ENCODE measurements around the gene HMCN2.

HMCN2 gene

GRCh38 chr9:130265431-130266235, at the start of gene HMCN2:
HMCN2 (plus strand) TSS chr9:130265760; CDS start chr9:130265879, 119 bp downstream.
- DNase-seq (ENCODE audit: low read depth in 2 of 2): no peak

DNA sequence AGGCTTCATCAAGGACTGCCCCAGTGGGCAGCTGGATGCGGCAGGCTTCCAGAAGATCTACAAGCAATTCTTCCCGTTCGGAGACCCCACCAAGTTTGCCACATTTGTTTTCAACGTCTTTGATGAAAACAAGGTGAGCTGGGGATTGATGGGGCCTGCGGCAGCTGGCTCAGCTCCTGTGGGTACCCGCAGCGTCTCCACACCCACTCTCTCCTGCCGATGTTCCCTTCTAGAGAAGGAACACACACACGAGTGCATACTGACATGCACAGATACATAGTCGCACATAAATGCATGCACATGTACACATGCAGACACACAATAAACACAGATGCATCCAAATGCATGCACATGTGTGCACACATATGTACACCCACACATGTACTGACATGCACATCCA, 47.7 kb upstream of the HMCN2 start:
- no peak for DNase-seq (ENCODE audit: low read depth in 2 of 2)

- no peak for DNase-seq (ENCODE audit: low read depth in 2 of 2)
Observed at GRCh38 chr9:130219661-130220096, 45.9 kb upstream of the HMCN2 start.

DNA sequence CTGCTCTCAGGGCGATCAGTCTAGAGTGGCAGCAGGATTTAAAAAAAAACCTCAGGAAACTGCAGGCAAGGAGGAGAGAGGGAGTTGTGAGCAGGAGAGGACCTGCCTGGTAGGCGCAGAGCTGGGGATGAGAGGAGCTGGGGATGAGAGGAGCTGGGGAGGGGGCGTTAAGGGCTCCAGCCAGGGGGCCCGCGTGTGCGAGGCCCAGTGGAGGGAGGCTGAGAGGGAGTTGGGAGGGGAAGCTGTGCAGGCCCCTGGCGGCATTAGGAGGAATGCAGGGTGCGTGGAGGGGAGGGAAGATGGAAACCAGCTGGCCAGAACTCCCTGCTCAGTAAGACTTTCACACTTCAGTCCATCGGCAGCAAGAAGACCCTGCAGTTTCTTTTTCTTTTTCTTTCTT, 45.2 kb upstream of the HMCN2 start:
- DNase-seq (ENCODE audit: low read depth in 2 of 2): no peak

GRCh38 chr9:130222833-130223232, 42.7 kb upstream of the HMCN2 start:
- no peak for DNase-seq (ENCODE audit: low read depth in 2 of 2)

DNA sequence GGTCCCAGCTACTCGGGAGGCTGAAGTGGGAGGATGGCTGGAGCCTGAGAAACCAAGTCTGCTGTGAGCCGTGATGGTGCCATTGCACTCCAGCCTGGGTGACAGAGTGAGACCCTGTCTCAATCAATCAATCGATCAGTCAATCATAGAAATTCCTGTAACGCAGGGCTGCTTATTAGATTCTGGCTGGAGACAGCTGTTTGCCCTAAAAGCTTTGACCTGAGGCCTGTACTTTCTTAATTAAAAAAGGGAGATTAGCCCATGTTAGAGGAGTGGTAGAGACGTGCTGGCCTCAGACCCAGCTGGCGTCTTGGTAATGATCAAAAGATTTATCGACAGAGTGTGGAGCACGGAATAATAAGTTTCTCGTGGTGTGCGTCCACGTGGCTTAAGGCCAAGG, 40.5 kb upstream of the HMCN2 start:
- no peak for DNase-seq (ENCODE audit: low read depth in 2 of 2)

DNA sequence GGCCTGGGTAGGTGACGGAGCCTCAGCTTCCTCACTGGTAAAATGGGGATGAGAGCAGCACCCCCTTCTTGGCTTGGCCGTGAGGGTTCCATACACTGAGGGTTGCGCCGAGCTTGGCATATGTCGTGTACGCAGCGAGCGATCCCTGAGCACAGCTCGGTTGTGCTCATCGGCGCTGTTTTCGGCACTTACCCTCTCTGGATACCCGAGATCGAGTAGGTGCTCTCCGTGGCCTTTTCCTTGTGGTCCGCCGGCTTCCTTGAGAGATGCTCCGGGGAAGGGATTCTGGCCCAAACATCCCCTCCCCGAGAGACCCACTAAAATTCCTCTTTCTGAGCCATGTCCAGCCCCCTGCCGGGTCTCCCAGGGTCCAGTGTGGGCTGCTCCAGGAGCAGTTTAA, 40.0 kb upstream of the HMCN2 start:
- DNase-seq (ENCODE audit: low read depth in 2 of 2): no peak

DNA sequence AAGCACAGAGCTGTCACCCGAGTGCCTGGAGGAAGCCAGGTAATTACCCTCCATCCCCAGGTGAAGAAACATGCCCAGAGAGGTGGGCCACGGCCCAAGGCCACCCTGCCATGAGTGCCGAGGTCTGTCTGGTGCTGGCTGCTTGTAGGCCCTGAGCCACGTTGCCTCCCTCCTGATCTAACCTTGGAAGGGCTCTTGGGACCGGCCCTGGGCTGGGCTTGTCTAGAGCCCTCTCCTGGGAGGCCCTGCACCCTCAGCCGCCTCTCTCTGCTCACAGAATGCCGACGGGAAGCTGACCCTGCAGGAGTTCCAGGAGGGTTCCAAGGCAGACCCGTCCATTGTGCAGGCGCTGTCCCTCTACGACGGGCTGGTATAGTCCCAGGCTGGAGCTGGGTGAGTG, 39.4 kb upstream of the HMCN2 start:
- no peak for DNase-seq (ENCODE audit: low read depth in 2 of 2)

- DNase-seq (ENCODE audit: low read depth in 2 of 2): no peak
Observed at GRCh38 chr9:130227833-130228232, 37.7 kb upstream of the HMCN2 start.

GRCh38 chr9:130229759-130230158, 35.8 kb upstream of the HMCN2 start:
- no peak for DNase-seq (ENCODE audit: low read depth in 2 of 2)

GRCh38 chr9:130230631-130231030, 34.9 kb upstream of the HMCN2 start:
- no peak for DNase-seq (ENCODE audit: low read depth in 2 of 2)

DNA sequence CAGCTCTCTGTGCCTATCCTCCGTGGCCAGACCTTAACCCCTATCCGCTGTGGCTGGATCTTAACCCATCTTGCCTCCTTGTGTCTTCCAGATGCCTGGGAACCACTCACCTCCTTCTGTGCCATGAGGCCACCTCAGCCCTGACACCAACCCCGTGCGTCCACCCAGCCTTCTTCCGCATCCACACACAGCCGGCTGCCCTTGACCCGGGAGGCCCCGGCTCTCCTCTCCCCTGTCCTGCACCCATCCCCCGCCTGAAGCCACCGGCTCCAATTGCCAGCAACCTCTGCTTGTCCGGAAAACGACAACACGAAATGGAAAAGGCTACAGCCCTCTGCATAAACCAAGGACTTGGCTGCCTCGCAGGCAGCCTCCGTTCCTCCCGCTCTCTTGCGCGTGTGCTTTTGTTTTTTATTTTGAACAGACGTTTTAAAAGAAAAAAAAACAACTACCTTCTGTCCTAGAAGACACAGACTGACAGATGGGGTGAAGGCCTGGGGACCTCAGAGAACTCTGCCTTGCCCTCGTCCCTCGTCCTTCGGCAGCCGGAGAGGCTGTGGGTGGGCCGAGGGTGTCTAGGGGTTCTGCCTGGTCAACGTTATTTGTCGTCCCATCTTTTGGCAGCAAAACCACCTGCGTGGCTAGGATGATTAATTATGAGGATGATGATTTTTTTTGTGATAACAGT, 32.5 kb upstream of the HMCN2 start:
- no peak for DNase-seq (ENCODE audit: low read depth in 2 of 2)

- no peak for DNase-seq (ENCODE audit: low read depth in 2 of 2)
Observed at GRCh38 chr9:130233587-130233945, 32.0 kb upstream of the HMCN2 start.

GRCh38 chr9:130234340-130235260, 31.0 kb upstream of the HMCN2 start:
- no peak for DNase-seq (ENCODE audit: low read depth in 2 of 2)

DNA sequence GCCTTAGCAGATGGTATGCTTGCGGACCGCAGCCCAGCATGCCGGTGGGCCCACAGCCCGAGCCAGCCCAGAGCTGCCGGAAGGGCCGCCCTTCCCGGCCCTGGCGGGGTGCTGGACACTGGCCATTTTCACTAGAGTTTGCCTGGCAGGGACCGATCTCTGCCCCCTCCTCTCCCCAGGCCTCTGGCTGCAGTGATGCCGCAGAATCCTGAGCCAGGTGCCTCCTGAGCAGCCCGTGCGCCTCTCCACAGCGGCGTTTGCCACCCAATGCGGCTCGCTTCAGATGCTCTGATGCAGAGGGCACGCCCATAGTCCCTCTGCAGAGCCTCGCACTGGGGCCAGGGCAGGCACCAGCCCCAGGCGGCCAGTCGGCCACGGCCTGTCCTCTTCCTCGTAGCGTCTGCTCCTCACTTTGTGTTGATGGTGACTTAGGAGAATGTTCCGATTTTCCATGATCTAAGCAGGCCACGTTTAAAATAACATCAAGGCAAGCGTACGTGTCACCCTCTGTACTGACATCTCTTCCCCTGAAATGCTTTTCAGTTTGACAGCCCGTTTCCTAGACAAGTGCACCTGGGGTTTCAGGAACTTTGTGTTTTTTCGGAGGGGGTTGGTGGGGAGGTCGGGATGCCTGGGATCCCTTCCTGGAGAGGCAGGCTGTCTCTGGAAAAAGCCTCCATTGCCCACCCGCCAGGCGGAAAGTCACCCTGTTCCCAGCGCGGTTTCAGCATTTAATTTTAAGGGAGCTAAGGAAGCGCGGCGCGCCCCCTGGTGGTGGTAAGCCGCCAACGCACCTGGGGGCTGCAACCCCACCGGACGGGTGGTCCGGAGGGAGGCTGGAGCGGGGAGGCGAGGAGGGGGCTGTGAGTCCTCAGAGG, 29.8 kb upstream of the HMCN2 start:
- DNase-seq (ENCODE audit: low read depth in 2 of 2): peak; percentile 39 to 64

DNA sequence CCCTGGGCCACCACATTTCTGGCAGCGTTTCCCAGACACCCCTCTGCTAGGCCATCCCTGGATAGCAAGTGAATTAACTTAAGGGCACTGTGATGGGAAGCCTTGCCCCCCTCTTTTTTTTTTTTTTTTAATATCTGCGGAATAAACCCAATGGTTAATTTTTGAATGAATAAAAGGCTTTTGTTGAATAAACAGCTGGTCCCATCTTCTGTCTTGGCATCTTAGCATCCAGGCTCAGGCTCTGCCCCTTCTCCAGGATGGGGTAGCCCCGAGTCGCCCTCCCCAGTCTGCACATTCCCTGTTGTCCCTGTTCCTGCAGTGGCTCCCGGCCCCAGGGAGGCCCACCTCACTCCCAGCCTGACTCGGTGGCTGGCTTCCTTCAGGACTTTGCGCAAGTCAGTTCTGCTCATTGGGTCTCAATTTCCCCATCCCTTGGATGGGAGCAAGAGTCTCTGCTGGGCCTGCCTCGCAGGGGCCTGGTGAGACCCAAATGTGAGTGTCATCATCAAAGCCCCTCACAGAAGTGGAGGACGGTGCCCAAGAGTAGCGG, 29.0 kb upstream of the HMCN2 start:
- DNase-seq (ENCODE audit: low read depth in 2 of 2): no peak

DNA sequence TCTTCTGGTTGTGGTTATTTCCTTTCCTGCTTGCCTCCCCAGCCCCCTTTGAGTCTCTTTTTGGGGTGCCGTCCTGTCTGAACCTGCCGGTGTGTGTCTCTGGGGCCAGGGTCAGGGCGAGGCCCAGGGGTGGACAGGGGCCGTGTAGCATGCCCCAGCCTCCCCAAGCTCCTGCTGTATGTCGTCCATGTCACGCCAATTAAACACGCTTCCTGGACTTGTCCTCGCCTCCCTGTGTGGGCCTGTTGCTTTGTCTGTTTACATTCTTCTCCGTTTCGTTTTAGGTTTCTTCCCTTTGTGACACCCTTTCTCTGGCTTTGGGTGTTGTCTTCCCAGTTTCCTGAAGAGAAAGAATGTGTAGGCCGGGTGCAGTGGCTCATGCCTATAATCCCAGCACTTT, 28.5 kb upstream of the HMCN2 start:
- DNase-seq (ENCODE audit: low read depth in 2 of 2): no peak

GRCh38 chr9:130237763-130238524, 27.6 kb upstream of the HMCN2 start:
- DNase-seq (ENCODE audit: low read depth in 2 of 2): no peak

GRCh38 chr9:130239363-130239695, 26.2 kb upstream of the HMCN2 start:
- DNase-seq (ENCODE audit: low read depth in 2 of 2): no peak

- peak; percentile 26 to 40 for DNase-seq (ENCODE audit: low read depth in 2 of 2)
Observed at GRCh38 chr9:130239741-130240241, 25.8 kb upstream of the HMCN2 start.

All from stimulated activated CD8-positive, alpha-beta memory T cell treated with anti-CD3 and anti-CD28 coated beads, Interleukin-2, amount 100 ng/mL, for 48 hours (primary cell).